Spleen (tissue), 11 donors: ENCODE measurements around the gene SELENOS. TPM values are rescaled to one million over a fixed set of nuclear protein-coding genes. Genes with fewer than 3 reads are reported as not detected.

Experiments used
- DNase-seq: peaks from one replicate; pipeline ENCODE4 v3.0.0-alpha.2; 2020
- H3K27ac ChIP-seq, 8 donors: fragments of 200-600 bp; sonication (generic) in 7 of 8; 1 replicate in 4 of 8; 2 replicates in 4 of 8; pipeline versions ENCODE4 v1.5.0 to v1.8.0; 2016 to 2021; ENCODE audit warnings: inconsistent platforms in 4 of 8, mild to moderate bottlenecking in 4 of 8, moderate library complexity in 1 of 8
- H3K27me3 ChIP-seq, 7 donors: fragments of 200-600 bp; sonication (generic) in 6 of 7; replicated peaks in 1 of 7; 1 replicate in 4 of 7; 2 replicates in 3 of 7; pipeline versions ENCODE4 v1.5.0 to v1.8.0; 2016 to 2021; ENCODE audit warnings: inconsistent platforms in 3 of 7, mild to moderate bottlenecking in 1 of 7
- H3K36me3 ChIP-seq, 6 donors: fragments of 200-600 bp; sonication (generic) in 5 of 6; 1 replicate in 4 of 6; 2 replicates in 2 of 6; pipeline versions ENCODE4 v1.5.0 to v1.8.0; 2016 to 2021; ENCODE audit warnings: inconsistent platforms in 2 of 6
- H3K4me1 ChIP-seq, 6 donors: fragments of 200-600 bp; sonication (generic) in 5 of 6; 1 replicate in 3 of 6; 2 replicates in 3 of 6; pipeline versions ENCODE4 v1.5.0 to v1.8.0; 2016 to 2021; ENCODE audit warnings: inconsistent platforms in 3 of 6
- H3K4me3 ChIP-seq, 8 donors: fragments of 200-600 bp; sonication (generic) in 7 of 8; 1 replicate in 4 of 8; 2 replicates in 4 of 8; pipeline versions ENCODE4 v1.5.0 to v1.8.0; 2016 to 2021; ENCODE audit warnings: inconsistent platforms in 4 of 8, mild to moderate bottlenecking in 4 of 8, moderate library complexity in 2 of 8
- H3K9me3 ChIP-seq, 8 donors: fragments of 200-600 bp; sonication (generic) in 7 of 8; 1 replicate in 4 of 8; 2 replicates in 4 of 8; pipeline versions ENCODE4 v1.5.0 to v1.8.0; 2016 to 2021; ENCODE audit warnings: inconsistent platforms in 4 of 8
- POLR2A ChIP-seq, 3 donors: fragments of 450-650 bp; IDR thresholded peaks; one replicate each; pipeline ENCODE4 v1.5.1; 2017; ENCODE audit warnings: antibody characterized with exemption in 3 of 3, mild to moderate bottlenecking in 1 of 3
- POLR2AphosphoS5 ChIP-seq, 3 donors: sonication (generic); formaldehyde crosslinking; IDR thresholded peaks; one replicate each; pipeline ENCODE4 v1.5.1; 2017; ENCODE audit warnings: antibody characterized with exemption in 3 of 3
- WGBS, 5 donors: extraction: QIAGEN DNeasy Blood & Tissue Kit in 3 of 5; methylation state at CpG; one replicate each; pipeline versions ENCODE4 v1.1.5 to v1.1.7; 2013 to 2018; 5-methylcytosine and 5-hydroxymethylcytosine counted together
- intact Hi-C: fragments of 100-400 bp; cut with DNase I; formaldehyde crosslinking; loops from one replicate; pipeline ENCODE4 v1.15.0; 2023; ENCODE audit warnings: low total_unique reads
- polyA plus RNA-seq, 3 donors: library from polyadenylated mRNA; stranded (reverse); fragments of 200-250 nt; gene quantifications; one replicate each; pipeline ENCODE4 v1.2.1, GENCODE V29; 2013
- total RNA-seq, 7 donors: library from RNA; depleted of rRNA in 3 of 7; stranded (reverse); fragments of >200 nt in 3 of 7; fragmentation: NEBNext Ultra II Directional in 4 of 7; extraction: Animal tissue kit (Norgen Biotek cat#: 25700) in 4 of 7; gene quantifications; one replicate each; pipeline versions ENCODE4 v1.1.0 to v1.2.1, GENCODE V29; 2016 to 2021
- TF ChIP-seq, protein P1 (sequence below), 11 experiments: fragments of 200-600 bp in 7 of 11; fragments of 450-650 bp in 4 of 11; sonication (generic) in 4 of 11; IDR thresholded peaks in 8 of 11; conservative IDR thresholded peaks in 3 of 11; 1 replicate in 7 of 11; 2 replicates in 4 of 11; pipeline versions ENCODE4 v1.4.0 to v1.8.0; 2016 to 2021; ENCODE audit warnings: antibody characterized with exemption in 11 of 11, inconsistent platforms in 4 of 11, mild to moderate bottlenecking in 1 of 11
- donor health status: healthy with polysubstance abuse.
- donor health status: DM: no; HTN: no; CAD: no; lungs with moderate emphysema.
- donor health status: DM: no; HTN: no; CAD: no.
- donor health status: Bipolar disorder and iron deficiency.
- donor health status: healthy.
- donor health status: DM: no; HTN: no; CAD: no.
- donor health status: DM: yes; HTN: yes; CAD: no.

Gene SELENOS
- total and polyA plus RNA-seq, 10 donors, result 25.7 to 109 (median 57.3) TPM

GRCh38 chr15:101248274-101248673 lies 29.0 kb downstream of the SELENOS start:
- TF ChIP-seq, protein P1, sequence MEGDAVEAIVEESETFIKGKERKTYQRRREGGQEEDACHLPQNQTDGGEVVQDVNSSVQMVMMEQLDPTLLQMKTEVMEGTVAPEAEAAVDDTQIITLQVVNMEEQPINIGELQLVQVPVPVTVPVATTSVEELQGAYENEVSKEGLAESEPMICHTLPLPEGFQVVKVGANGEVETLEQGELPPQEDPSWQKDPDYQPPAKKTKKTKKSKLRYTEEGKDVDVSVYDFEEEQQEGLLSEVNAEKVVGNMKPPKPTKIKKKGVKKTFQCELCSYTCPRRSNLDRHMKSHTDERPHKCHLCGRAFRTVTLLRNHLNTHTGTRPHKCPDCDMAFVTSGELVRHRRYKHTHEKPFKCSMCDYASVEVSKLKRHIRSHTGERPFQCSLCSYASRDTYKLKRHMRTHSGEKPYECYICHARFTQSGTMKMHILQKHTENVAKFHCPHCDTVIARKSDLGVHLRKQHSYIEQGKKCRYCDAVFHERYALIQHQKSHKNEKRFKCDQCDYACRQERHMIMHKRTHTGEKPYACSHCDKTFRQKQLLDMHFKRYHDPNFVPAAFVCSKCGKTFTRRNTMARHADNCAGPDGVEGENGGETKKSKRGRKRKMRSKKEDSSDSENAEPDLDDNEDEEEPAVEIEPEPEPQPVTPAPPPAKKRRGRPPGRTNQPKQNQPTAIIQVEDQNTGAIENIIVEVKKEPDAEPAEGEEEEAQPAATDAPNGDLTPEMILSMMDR (IDR thresholded peaks at IDR 0.05 in 8 of 11, conservative IDR thresholded peaks at IDR 0.05 in 3 of 11), result no peak
- TF ChIP-seq POLR2A (IDR thresholded peaks at IDR 0.05) (no peak), POLR2AphosphoS5 (IDR thresholded peaks at IDR 0.05) (no peak)
- 62 to 67% (median 65%) methylated on average over 3 of the region's 3 CpGs for WGBS, 5 donors
- H3K4me1 ChIP-seq, result peaks cover 46 to 88% (median 85%) of the 10 kb centered on the region in 6 donors
- H3K36me3 ChIP-seq, result peaks cover 0 to 4% (median 0%) of the 10 kb centered on the region in 6 donors
- no peak for DNase-seq
- H3K27me3 ChIP-seq, result no peaks in the 10 kb centered on the region
- no peaks in the 10 kb centered on the region for H3K9me3 ChIP-seq
- peak overlapping the region in 6 of 8 donors; percentile 11 to 90 (median 50) for H3K27ac ChIP-seq
- no peak overlapping the region for H3K4me3 ChIP-seq
- intact Hi-C loops, result no loop called here

DNA sequence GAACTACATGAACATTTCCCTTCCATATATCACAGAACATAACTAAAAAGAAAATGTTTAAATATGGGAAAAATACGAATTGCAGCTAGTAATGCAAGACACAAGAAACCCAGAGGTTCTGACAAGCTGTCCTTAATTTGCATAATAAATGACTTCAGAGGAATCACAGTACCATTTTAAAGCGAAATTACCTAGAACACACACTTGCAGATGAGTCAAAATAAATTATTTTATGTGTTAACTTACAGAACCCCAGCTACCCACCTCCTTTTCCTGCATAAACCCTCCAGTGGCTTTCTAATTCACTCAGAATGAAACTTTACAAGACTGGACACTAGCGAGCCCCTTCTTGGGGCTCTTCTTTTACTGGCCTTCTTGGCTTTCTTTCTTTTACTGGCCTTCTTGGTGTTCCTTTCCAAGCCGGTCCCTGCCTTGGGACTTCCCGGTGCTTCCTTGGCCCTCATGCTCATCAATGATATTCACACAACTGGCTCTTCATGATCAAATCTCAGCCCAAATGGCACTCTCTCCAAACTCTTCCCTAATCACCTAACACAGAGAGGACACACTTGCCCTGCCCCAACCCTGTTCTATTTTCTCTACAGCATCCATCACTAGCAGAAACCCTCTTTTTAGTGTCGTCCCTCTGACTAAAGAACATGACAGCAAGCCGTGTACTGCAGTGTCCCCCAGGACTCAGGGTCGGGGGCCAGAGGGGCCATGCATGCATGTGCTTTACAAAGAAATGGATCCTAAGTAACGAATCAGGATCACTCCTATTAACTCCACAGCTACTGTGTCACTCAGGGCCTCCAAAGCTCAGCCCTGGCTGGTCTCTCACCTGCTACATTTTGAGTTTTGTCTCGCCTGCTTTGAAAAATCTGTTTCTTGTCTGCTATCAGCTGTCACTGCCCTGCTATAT lies 30.2 kb downstream of the SELENOS start:
- Histone ChIP-seq H3K27me3 (no peaks in the 10 kb centered on the region), H3K4me1 (peaks cover 51 to 89% (median 87%) of the 10 kb centered on the region in 6 donors), H3K4me3 (peak overlapping the region in 1 of 8 donors; percentile 37), H3K27ac (peak overlapping the region; percentile 1 to 90 (median 71)), H3K36me3 (peaks cover 0 to 4% (median 0%) of the 10 kb centered on the region in 6 donors), H3K9me3 (no peaks in the 10 kb centered on the region)
- DNase-seq, result peak; percentile 64
- 74 to 81% (median 75%) methylated on average over 10 of the region's 10 CpGs for WGBS, 5 donors
- intact Hi-C loops, result no loop called here
- no peak for TF ChIP-seq POLR2A (IDR thresholded peaks at IDR 0.05)
- TF ChIP-seq POLR2AphosphoS5 (IDR thresholded peaks at IDR 0.05), result no peak
- TF ChIP-seq, protein P1 (IDR thresholded peaks at IDR 0.05 in 8 of 11, conservative IDR thresholded peaks at IDR 0.05 in 3 of 11), result no peak

DNA sequence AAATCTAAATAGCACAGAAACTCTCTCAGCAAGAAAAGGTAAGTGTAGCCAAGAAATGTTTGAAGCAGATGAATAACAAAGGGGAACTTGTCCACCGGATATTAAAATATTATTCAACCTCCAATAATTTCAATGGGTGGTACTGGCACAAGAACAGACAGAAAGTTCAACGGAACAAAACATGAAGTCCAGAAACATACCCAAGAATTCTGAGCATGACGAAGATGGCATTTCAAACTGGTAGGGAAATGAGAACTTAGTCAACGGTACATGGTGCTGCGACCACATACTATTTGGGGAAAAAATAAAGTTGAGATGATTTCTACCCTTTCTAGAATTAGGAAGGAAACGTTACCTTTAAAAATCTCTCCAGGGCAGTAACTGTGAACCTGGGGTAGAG lies 30.9 kb downstream of the SELENOS start:
- TF ChIP-seq, protein P1 (IDR thresholded peaks at IDR 0.05 in 8 of 11, conservative IDR thresholded peaks at IDR 0.05 in 3 of 11), result no peak
- TF ChIP-seq POLR2A (IDR thresholded peaks at IDR 0.05) (no peak), POLR2AphosphoS5 (IDR thresholded peaks at IDR 0.05) (no peak)
- Histone ChIP-seq H3K27me3 (no peaks in the 10 kb centered on the region), H3K9me3 (no peaks in the 10 kb centered on the region), H3K4me1 (peaks cover 58 to 96% (median 93%) of the 10 kb centered on the region in 6 donors), H3K4me3 (peak overlapping the region in 1 of 8 donors; percentile 37), H3K36me3 (peaks cover 0 to 4% (median 0%) of the 10 kb centered on the region in 6 donors), H3K27ac (peak overlapping the region; percentile 1 to 90 (median 71))
- DNase-seq, result no peak
- 32 to 54% (median 37%) methylated on average over 6 of the region's 6 CpGs for WGBS, 5 donors
- intact Hi-C loops, result no loop called here
